Pulmonary artery endothelial cell (primary cell): ENCODE measurements around the gene ZNF521. TPM values are rescaled to one million over a fixed set of nuclear protein-coding genes. Genes with fewer than 3 reads are reported as not detected.
"Not testable (repeated sequence)": the region's sequence is repeated elsewhere in the genome, so short reads cannot be mapped to it uniquely, and the experiment has no call there.

Experiments
- DNase-seq: peaks from one replicate; pipeline ENCODE4 v3.0.0-alpha.2; 2011; ENCODE audit warnings: low read depth, low spot score
- total RNA-seq: library from RNA; depleted of rRNA; stranded (reverse); fragments of >200 nt; gene quantifications from 2 replicates; pipeline ENCODE4 v1.2.3, GENCODE V29; 2014

Gene ZNF521
- total RNA-seq, 1 donor from 2014 or later, result 64.3 TPM

- no peak for DNase-seq
These were observed 313.7 kb downstream of the ZNF521 start for GRCh38 chr18:25038261-25038660.

GRCh38 chr18:25033747-25034471, 318.1 kb downstream of the ZNF521 start:
- no peak for DNase-seq

GRCh38 chr18:25033175-25033574, 318.8 kb downstream of the ZNF521 start:
- DNase-seq, result not testable (repeated sequence)

GRCh38 chr18:25029802-25030201, 322.2 kb downstream of the ZNF521 start:
- DNase-seq, result no peak

GRCh38 chr18:25019931-25020330, 332.0 kb downstream of the ZNF521 start:
- no peak for DNase-seq

GRCh38 chr18:25019086-25019860, 332.7 kb downstream of the ZNF521 start:
- no peak for DNase-seq

GRCh38 chr18:25016666-25017065, 335.3 kb downstream of the ZNF521 start:
- DNase-seq, result no peak

GRCh38 chr18:25016181-25016580, 335.8 kb downstream of the ZNF521 start:
- no peak for DNase-seq
